ENCODE data around the gene ALPK3. TPM values are rescaled to one million over a fixed set of nuclear protein-coding genes. Genes with fewer than 3 reads are reported as not detected.

Gene ALPK3
- total RNA-seq, 1 experiment from 2014 or later = 2.0 TPM

DNA sequence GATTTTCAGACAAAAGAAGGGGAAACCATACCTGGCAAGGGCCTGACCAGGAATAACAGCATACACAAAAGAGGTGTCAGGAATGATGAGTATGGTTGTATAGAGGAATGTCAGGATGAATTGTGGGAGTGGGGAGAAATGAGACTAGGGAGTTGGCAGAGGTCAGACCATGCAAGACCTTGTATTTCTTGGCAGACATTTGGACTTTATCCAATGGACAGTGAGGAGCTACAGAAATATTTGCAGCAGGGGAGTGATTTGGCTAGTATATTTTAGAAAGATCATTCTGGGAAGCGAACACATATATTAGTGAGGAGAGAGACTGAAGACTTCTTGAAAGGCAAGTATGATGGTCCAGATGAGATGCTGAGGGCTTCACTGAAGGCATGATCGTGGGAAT is 25.4 kb upstream of the ALPK3 start (continued):
- TF ChIP-seq SP1 (IDR thresholded peaks at IDR 0.05; ENCODE audit: low read depth) (no peak), ELF1 (IDR thresholded peaks at IDR 0.05; ENCODE audit: borderline replicate concordance, low read depth) (no peak)

DNA sequence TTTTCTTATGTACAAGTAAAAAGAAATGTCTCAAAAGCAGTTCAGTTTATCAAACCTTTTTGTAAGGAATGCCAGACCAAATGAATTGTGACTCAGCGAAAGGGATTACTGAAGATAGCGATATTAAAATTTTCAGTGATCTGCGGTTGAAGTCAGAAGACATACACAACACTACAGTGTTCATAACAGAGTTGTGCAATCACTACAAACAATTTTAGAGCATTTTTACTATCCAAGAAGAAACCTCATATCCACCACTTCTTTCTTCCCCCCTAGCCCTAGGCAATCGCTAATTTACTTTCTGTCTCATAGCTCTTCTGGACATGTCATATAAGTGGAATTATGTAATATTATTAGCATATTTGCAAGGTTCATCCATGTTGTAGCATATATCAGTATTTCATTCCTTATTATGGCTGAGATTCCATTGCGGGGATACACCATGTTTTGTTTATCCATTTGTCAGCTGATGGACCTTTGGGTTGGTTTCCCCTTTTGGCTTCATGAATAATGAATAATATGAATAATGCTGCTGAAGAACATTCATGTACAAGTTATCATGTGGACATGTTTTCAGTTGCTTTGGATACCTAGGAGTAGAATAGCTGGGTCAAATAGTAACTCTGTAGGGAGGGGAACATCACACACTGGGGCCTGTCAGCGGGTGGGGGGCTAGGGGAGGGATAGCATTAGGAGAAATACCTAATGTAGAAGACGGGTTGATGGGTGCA is 23.6 kb upstream of the ALPK3 start:
- no peaks in the 10 kb centered on the region for H4K20me1 ChIP-seq (ENCODE audit: insufficient read depth)
- H3K9me2 ChIP-seq (ENCODE audit: insufficient read depth) = no peaks in the 10 kb centered on the region
- ATAC-seq = no peak
- POLR2A ChIA-PET = no interaction called here
- BruUV-seq (replicated peaks) = no TSS peak
- peaks cover 27% of the 10 kb centered on the region for H3K79me2 ChIP-seq (ENCODE audit: insufficient read depth, low read length)
- no peak for DNase-seq (ENCODE audit: low read depth, low spot score)
- intact Hi-C loops (cut with micrococcal nuclease) = no loop called here
- H3K36me3 ChIP-seq (ENCODE audit: control insufficient read depth in 1 of 2, insufficient read depth in 2 of 2, low read length in 2 of 2) = peaks cover 9 to 21% of the 10 kb centered on the region in 2 experiments; a peak in 3 of 4 replicates
- H3K27me3 ChIP-seq (ENCODE audit: insufficient read depth, low read length) = no peaks in the 10 kb centered on the region
- H3K4me1 ChIP-seq (ENCODE audit: control insufficient read depth in 1 of 2, insufficient read depth in 2 of 2, low read length in 2 of 2) = no peaks in the 10 kb centered on the region
- H3K27ac ChIP-seq (ENCODE audit: low read depth, low read length) = no peak overlapping the region
- H3K4me3 ChIP-seq (replicated peaks in 1 of 2; ENCODE audit: low read depth in 1 of 2, low read length in 2 of 2) = no peak overlapping the region
- CTCF ChIA-PET = no interaction called here
- no peak overlapping the region for H3K4me2 ChIP-seq (ENCODE audit: low read length)
- H2AFZ ChIP-seq (ENCODE audit: low read depth, low read length, poor library complexity, severe bottlenecking) = no peak overlapping the region
- RAD21 ChIA-PET (ENCODE audit: low non-redundant PET in 1 of 2, low total read pairs in 2 of 2, uncharacterized antibody in 2 of 2, unreplicated experiment in 2 of 2) = no interaction called here
- no peaks in the 10 kb centered on the region for H3K9me3 ChIP-seq (ENCODE audit: control insufficient read depth in 1 of 2, insufficient read depth in 1 of 2, low read depth in 1 of 2, low read length in 2 of 2)
- TF ChIP-seq ATF3 (IDR thresholded peaks at IDR 0.05) = no peak
- TF ChIP-seq ELF1 (IDR thresholded peaks at IDR 0.05; ENCODE audit: borderline replicate concordance, low read depth) = no peak
- TF ChIP-seq ZNF274 (IDR thresholded peaks at IDR 0.05; ENCODE audit: low read depth, low read length) = no peak
- no peak for TF ChIP-seq TCF7L2 (IDR thresholded peaks at IDR 0.05; ENCODE audit: borderline replicate concordance, extremely low read depth, insufficient read depth, insufficient read length)
- TF ChIP-seq JUND (IDR thresholded peaks at IDR 0.05) = no peak
- TF ChIP-seq POLR2AphosphoS5 (IDR thresholded peaks at IDR 0.05; ENCODE audit: low read depth, low read length) = no peak
- TF ChIP-seq, protein P1, sequence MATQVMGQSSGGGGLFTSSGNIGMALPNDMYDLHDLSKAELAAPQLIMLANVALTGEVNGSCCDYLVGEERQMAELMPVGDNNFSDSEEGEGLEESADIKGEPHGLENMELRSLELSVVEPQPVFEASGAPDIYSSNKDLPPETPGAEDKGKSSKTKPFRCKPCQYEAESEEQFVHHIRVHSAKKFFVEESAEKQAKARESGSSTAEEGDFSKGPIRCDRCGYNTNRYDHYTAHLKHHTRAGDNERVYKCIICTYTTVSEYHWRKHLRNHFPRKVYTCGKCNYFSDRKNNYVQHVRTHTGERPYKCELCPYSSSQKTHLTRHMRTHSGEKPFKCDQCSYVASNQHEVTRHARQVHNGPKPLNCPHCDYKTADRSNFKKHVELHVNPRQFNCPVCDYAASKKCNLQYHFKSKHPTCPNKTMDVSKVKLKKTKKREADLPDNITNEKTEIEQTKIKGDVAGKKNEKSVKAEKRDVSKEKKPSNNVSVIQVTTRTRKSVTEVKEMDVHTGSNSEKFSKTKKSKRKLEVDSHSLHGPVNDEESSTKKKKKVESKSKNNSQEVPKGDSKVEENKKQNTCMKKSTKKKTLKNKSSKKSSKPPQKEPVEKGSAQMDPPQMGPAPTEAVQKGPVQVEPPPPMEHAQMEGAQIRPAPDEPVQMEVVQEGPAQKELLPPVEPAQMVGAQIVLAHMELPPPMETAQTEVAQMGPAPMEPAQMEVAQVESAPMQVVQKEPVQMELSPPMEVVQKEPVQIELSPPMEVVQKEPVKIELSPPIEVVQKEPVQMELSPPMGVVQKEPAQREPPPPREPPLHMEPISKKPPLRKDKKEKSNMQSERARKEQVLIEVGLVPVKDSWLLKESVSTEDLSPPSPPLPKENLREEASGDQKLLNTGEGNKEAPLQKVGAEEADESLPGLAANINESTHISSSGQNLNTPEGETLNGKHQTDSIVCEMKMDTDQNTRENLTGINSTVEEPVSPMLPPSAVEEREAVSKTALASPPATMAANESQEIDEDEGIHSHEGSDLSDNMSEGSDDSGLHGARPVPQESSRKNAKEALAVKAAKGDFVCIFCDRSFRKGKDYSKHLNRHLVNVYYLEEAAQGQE (IDR thresholded peaks at IDR 0.05; ENCODE audit: low read depth) = no peak
- TF ChIP-seq RAD21 (IDR thresholded peaks at IDR 0.05; ENCODE audit: low read depth) = no peak
- no peak for TF ChIP-seq SIN3A (IDR thresholded peaks at IDR 0.05; ENCODE audit: low read depth)
- TF ChIP-seq ZFX (IDR thresholded peaks at IDR 0.05) = no peak
- no peak for TF ChIP-seq POLR2A (IDR thresholded peaks at IDR 0.05; ENCODE audit: borderline replicate concordance, extremely low read depth, insufficient read depth, insufficient read length)
- no peak for TF ChIP-seq YY1 (IDR thresholded peaks at IDR 0.05; ENCODE audit: extremely low read depth, insufficient replicate concordance, low read depth, low read length)
- H3K9ac ChIP-seq (ENCODE audit: low read length) = no peak overlapping the region
